ENCODE measurements around the gene NIPSNAP2. TPM values are rescaled to one million over a fixed set of nuclear protein-coding genes. Genes with fewer than 3 reads are reported as not detected.
"Not testable (repeated sequence)": the region's sequence is repeated elsewhere in the genome, so short reads cannot be mapped to it uniquely, and the experiment has no call there.

The NIPSNAP2 gene
- polyA plus RNA-seq, 3 donors = 43.2 to 97.5 (median 88.0) TPM

DNA sequence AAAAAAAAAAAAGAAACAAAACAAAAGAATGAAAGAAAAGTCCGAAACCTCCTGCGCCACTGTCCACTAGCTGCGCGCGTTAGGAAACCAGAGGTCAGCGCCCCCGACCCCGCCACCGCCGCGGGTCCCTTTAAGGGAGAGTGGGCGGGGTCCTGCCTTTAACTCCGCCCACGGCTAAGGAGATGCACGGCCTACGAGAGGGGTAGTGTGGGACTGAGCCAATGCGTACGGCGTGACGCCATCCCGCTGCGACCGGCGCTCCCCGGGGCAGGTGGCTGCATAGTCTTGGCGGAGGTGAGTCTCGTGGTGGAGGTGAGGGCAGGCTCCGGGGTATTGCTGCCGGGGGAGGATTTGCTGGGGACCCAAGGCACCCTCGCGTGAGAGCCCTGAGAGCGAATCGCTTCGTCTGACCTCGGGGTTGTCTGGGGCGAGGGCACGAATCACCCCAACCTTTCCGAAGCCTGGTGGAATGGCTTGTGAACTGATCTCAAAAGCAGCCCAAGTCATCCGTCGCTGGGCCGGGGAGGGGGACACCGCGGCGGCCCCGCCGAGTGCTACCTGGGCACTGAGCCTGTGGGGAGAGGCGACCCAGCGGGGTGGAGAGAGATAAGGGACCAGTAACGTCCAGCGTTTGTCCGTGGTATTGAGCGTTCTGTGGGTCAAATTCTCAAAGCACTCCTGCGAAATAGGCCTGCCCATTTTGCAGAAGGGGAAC, 12.6 kb upstream of the NIPSNAP2 start, which contains the start of gene MRPS17:
MRPS17 (plus strand) TSS at position 241 of the 715 bp plus-strand sequence. CDS start 1,319 bp downstream, outside the sequence.
- peaks cover 7 to 18% of the 10 kb centered on the region in 2 donors for H3K36me3 ChIP-seq (replicated peaks in 1 of 2; ENCODE audit: control insufficient read depth in 1 of 2, insufficient read depth in 2 of 2, low read length in 2 of 2)
- TF ChIP-seq CTCF (IDR thresholded peaks at IDR 0.05) = no peak
- H4K20me1 ChIP-seq (ENCODE audit: insufficient read depth, low read length) = no peaks in the 10 kb centered on the region
- H2AFZ ChIP-seq (ENCODE audit: insufficient read depth, low read depth, low read length, poor library complexity, severe bottlenecking) = peak within 1 kb of the TSS; percentile 87
- H3K36me3 Mint-ChIP-seq = peaks cover 12 to 30% of the 10 kb centered on the region in 2 donors
- H3K4me1 ChIP-seq (ENCODE audit: control insufficient read depth in 1 of 2, insufficient read depth in 2 of 2, low read length in 2 of 2) = peaks cover 7 to 11% of the 10 kb centered on the region in 2 donors
- H3K9ac ChIP-seq (ENCODE audit: insufficient read depth, low read length, poor library complexity, severe bottlenecking) = peak within 1 kb of the TSS; percentile 73
- H3K27ac Mint-ChIP-seq = peak within 1 kb of the TSS; percentile 93 to 98 (median 94)
- peaks cover 0 to 19% (median 8%) of the 10 kb centered on the region in 7 donors for H3K9me3 Mint-ChIP-seq
- H3K9me3 ChIP-seq (replicated peaks in 1 of 2; ENCODE audit: control insufficient read depth in 1 of 2, insufficient read depth in 1 of 2, low read length in 2 of 2) = peaks cover 2 to 3% of the 10 kb centered on the region in 2 donors
- WGBS (ENCODE audit: insufficient coverage) = under 1% methylated on average over 53 of the region's 53 CpGs
- DNase-seq = peak; percentile 80 to 83 (median 81)
- peak within 1 kb of the TSS; percentile 58 to 77 (median 61) for H3K4me3 ChIP-seq (replicated peaks in 1 of 3; ENCODE audit: low read depth in 2 of 3, low read length in 3 of 3)
- no peaks in the 10 kb centered on the region for H3K27me3 ChIP-seq (ENCODE audit: control insufficient read depth in 2 of 2, insufficient read depth in 2 of 2, low read length in 2 of 2)
- H3K27me3 Mint-ChIP-seq (ENCODE audit: low read depth in 3 of 3) = peaks cover 0 to 3% (median 0%) of the 10 kb centered on the region in 3 donors
- peak within 1 kb of the TSS; percentile 68 to 83 for H3K27ac ChIP-seq (ENCODE audit: low read depth in 1 of 2, low read length in 2 of 2)
- intact Hi-C loops (cut with micrococcal nuclease) = loop anchor here in 1 of 2 donors (5.0 kb wide), 2 partner anchors 64 to 584 kb away; partner anchors contain the start of genes LANCL2 and ZNF713
- peaks cover 13% of the 10 kb centered on the region for H3K4me1 Mint-ChIP-seq
- H3K4me2 ChIP-seq (replicated peaks; ENCODE audit: extremely low read depth, low read length, poor library complexity, severe bottlenecking) = peak within 1 kb of the TSS; percentile 73
- H3K4me3 Mint-ChIP-seq = peak within 1 kb of the TSS; percentile 94 to 98
- peaks cover 5% of the 10 kb centered on the region for H3K79me2 ChIP-seq (ENCODE audit: insufficient read depth, low read length)

GRCh38 chr7:55952352-55952671, 12.1 kb upstream of the NIPSNAP2 start:
- 9% methylated on average over 10 of the region's 19 CpGs for WGBS (ENCODE audit: insufficient coverage)
- Mint-ChIP-seq H3K4me3 (peak overlapping the region; percentile 94 to 98), H3K36me3 (peaks cover 12 to 30% of the 10 kb centered on the region in 2 donors), H3K9me3 (peaks cover 0 to 17% (median 5%) of the 10 kb centered on the region in 7 donors), H3K4me1 (peaks cover 13% of the 10 kb centered on the region), H3K27ac (peak overlapping the region; percentile 93 to 98 (median 94))
- H2AFZ ChIP-seq (ENCODE audit: insufficient read depth, low read depth, low read length, poor library complexity, severe bottlenecking) = peak overlapping the region; percentile 87
- intact Hi-C loops (cut with micrococcal nuclease) = loop anchor here in 1 of 2 donors (5.0 kb wide), 2 partner anchors 65 to 585 kb away; partner anchors contain the start of genes LANCL2 and ZNF713
- not testable (repeated sequence) for H3K79me2 ChIP-seq (ENCODE audit: insufficient read depth, low read length); H3K27me3 ChIP-seq (ENCODE audit: control insufficient read depth in 2 of 2, insufficient read depth in 2 of 2, low read length in 2 of 2); H3K27me3 Mint-ChIP-seq (ENCODE audit: low read depth in 3 of 3); DNase-seq; H3K9me3 ChIP-seq (replicated peaks in 1 of 2; ENCODE audit: control insufficient read depth in 1 of 2, insufficient read depth in 1 of 2, low read length in 2 of 2); H4K20me1 ChIP-seq (ENCODE audit: insufficient read depth, low read length)
- peak overlapping the region; percentile 68 to 83 for H3K27ac ChIP-seq (ENCODE audit: low read depth in 1 of 2, low read length in 2 of 2)
- peaks cover 7 to 11% of the 10 kb centered on the region in 2 donors for H3K4me1 ChIP-seq (ENCODE audit: control insufficient read depth in 1 of 2, insufficient read depth in 2 of 2, low read length in 2 of 2)
- H3K4me2 ChIP-seq (replicated peaks; ENCODE audit: extremely low read depth, low read length, poor library complexity, severe bottlenecking) = peak overlapping the region; percentile 73
- H3K9ac ChIP-seq (ENCODE audit: insufficient read depth, low read length, poor library complexity, severe bottlenecking) = peak overlapping the region; percentile 73
- peak overlapping the region; percentile 58 to 77 (median 61) for H3K4me3 ChIP-seq (replicated peaks in 1 of 3; ENCODE audit: low read depth in 2 of 3, low read length in 3 of 3)
- peaks cover 7 to 18% of the 10 kb centered on the region in 2 donors for H3K36me3 ChIP-seq (replicated peaks in 1 of 2; ENCODE audit: control insufficient read depth in 1 of 2, insufficient read depth in 2 of 2, low read length in 2 of 2)
